K562 (cell line): Measurements from ENCODE around the gene CDC42EP2. TPM values are rescaled to one million over a fixed set of nuclear protein-coding genes. Genes with fewer than 3 reads are reported as not detected.
A peak's percentile ranks its signal among the peaks of the same experiment; 100 is the strongest.

Experiments used
- CTBP1 ChIP-seq: fragments of 450-650 bp; IDR thresholded peaks from 2 replicates; pipeline ENCODE4 v1.6.1; 2016; ENCODE audit warnings: borderline replicate concordance
- E4F1 ChIP-seq: fragments of 250-450 bp; sonication (Bioruptor Pico); IDR thresholded peaks from 2 replicates; pipeline ENCODE4 v1.5.0; 2021; ENCODE audit warnings: mild to moderate bottlenecking, borderline replicate concordance
- ESRRB ChIP-seq: fragments of 250-450 bp; sonication (Bioruptor Pico); IDR thresholded peaks from 2 replicates; pipeline ENCODE4 v1.5.0; 2020; ENCODE audit warnings: mild to moderate bottlenecking, moderate library complexity, borderline replicate concordance
- HMGN3 ChIP-seq: IDR thresholded peaks from 2 replicates; pipeline ENCODE4 v1.6.1; 2011; ENCODE audit warnings: borderline replicate concordance, low read depth, mild to moderate bottlenecking, mixed read lengths, low read length; ENCODE audit not compliant: insufficient read length; ENCODE audit errors: extremely low read depth
- PML ChIP-seq: IDR thresholded peaks from 2 replicates; pipeline ENCODE4 v1.6.1; 2012; ENCODE audit warnings: low read length, inconsistent platforms
- RFX5 ChIP-seq: IDR thresholded peaks from 2 replicates; pipeline ENCODE4 v1.6.1; 2011; ENCODE audit warnings: low read depth, mild to moderate bottlenecking, improper control_type of control experiment, low read length
- SMAD1 ChIP-seq: fragments of 150-350 bp; IDR thresholded peaks from 2 replicates; pipeline ENCODE4 v1.6.1; 2014; ENCODE audit warnings: low read length, low read depth; ENCODE audit not compliant: partially characterized antibody
- ZBTB11 ChIP-seq, 3 experiments: fragments of 200-800 bp in 1 of 3; fragments of 250-450 bp in 1 of 3; fragments of 450-650 bp in 1 of 3; sonication (Bioruptor Pico) in 1 of 3; sonication (Bioruptor generic) in 1 of 3; formaldehyde crosslinking in 1 of 3; IDR thresholded peaks; 2 replicates each; pipeline versions ENCODE4 v1.6.1 to v1.8.0; 2016 to 2022; ENCODE audit warnings: mild to moderate bottlenecking in 2 of 3, missing genetic modification characterization in 2 of 3, missing compliant biosample characterization in 1 of 3, moderate library complexity in 1 of 3
- ZKSCAN8 ChIP-seq: fragments of 200-800 bp; sonication (Bioruptor generic); IDR thresholded peaks from 2 replicates; pipeline ENCODE4 v1.6.1; 2016; ENCODE audit warnings: missing genetic modification characterization, missing compliant biosample characterization
- ZNF12 ChIP-seq: sonication (generic); formaldehyde crosslinking; IDR thresholded peaks from 2 replicates; pipeline ENCODE4 v1.4.0; 2020; ENCODE audit warnings: mild to moderate bottlenecking, missing genetic modification reagents
- ZNF384 ChIP-seq: IDR thresholded peaks from 2 replicates; pipeline ENCODE4 v1.6.1; 2012; ENCODE audit warnings: low read depth, low read length, improper control_type of control experiment
- ZNF639 ChIP-seq, 2 experiments: fragments of 200-800 bp in 1 of 2; sonication (Bioruptor generic) in 1 of 2; sonication (generic) in 1 of 2; formaldehyde crosslinking in 1 of 2; IDR thresholded peaks in 1 of 2; conservative IDR thresholded peaks in 1 of 2; 2 replicates each; pipeline versions ENCODE4 v1.5.0 to v1.6.1; 2016 to 2020; ENCODE audit warnings: missing compliant biosample characterization in 1 of 2, missing genetic modification characterization in 1 of 2, missing genetic modification reagents in 1 of 2
- ZNF707 ChIP-seq: fragments of 250-450 bp; sonication (Bioruptor Pico); conservative IDR thresholded peaks from 2 replicates; pipeline ENCODE4 v1.8.0; 2022; ENCODE audit warnings: inconsistent platforms, mild to moderate bottlenecking, moderate library complexity
- polyA plus RNA-seq, 8 experiments: library from polyadenylated mRNA; depleted of rRNA in 4 of 8; stranded (reverse) in 5 of 8; unstranded in 3 of 8; fragments of >200 nt; fragmentation: Nextera tagmentation in 2 of 8; fragmentation: Illumina TruSeq in 1 of 8; extraction: Ambion mirVana in 2 of 8; extraction: Trizol in 1 of 8; gene quantifications; 2 replicates each; pipeline versions ENCODE4 v1.2.1 to v1.2.3, GENCODE V29; 2011 to 2014; ENCODE audit warnings: inconsistent platforms in 1 of 8, missing spikeins in 1 of 8
- total RNA-seq, 7 experiments: library from RNA; depleted of rRNA in 6 of 7; stranded (reverse); fragments of >200 nt in 6 of 7; fragmentation: Illumina TruSeq in 2 of 7; extraction: Trizol in 2 of 7; gene quantifications; 2 replicates each; pipeline versions ENCODE4 v1.2.1 to v1.2.3, GENCODE V29; 2011 to 2021; ENCODE audit warnings: low replicate concordance in 1 of 7
- TF ChIP-seq, protein P1 (sequence below): fragments of 450-650 bp; IDR thresholded peaks from 2 replicates; pipeline ENCODE4 v1.7.1; 2018; ENCODE audit warnings: mild to moderate bottlenecking, low read depth; ENCODE audit not compliant: partially characterized antibody

Gene CDC42EP2
- total and polyA plus RNA-seq, 9 of the 15 experiments (the other 6 are each of a cell fraction or from before 2014, with no cell fraction given) = 0.27 to 3.5 (median 0.83) TPM; not detected in 1

DNA sequence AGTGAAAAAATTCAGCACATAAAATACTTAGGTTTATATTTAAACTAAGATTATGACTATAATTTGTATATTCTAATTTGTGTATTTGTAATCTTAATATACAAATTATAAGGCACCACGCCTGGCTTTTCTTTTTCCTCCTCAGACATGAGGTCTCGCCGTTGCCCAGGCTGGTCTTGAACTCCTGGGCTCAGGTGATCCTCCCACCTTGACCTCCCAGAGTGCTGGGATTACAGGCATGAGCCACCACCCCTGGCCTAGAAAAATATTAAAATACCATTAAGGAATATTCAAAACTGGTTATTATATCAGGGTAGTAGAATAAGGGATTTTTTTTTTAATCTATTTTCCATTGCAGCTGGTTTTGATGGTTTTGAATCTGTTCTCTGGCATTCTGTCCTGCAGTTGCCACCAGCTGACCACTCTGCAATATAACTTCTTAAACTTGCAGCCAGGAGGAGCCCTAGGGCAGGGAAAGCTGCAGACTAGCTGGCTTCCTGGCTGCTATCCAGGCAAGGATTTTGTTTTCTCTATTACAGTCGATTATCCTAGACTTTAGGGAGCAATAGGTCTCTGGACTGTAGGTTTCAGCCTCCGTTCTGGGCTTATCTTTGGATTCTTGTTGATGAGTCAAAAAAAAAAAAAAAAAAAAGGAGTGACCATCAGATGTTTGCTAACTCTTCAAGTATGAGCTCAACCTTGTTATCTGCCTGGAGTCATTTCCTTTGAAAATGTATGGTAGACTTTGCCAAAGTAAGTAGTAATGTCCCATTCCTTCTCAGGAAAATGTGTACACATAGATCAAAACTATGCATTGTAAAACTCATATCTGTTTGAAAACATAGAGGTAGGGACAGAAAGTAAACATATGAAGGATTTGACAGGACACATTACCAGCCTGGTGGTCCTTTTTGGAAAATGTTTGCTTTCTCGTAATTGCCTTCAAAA, 39.7 kb upstream of the CDC42EP2 start (continued):
- no peak for TF ChIP-seq E4F1 (CRISPR knock-in tag)
- TF ChIP-seq ZNF12 (CRISPR knock-in tag) = no peak
- TF ChIP-seq, protein P1, sequence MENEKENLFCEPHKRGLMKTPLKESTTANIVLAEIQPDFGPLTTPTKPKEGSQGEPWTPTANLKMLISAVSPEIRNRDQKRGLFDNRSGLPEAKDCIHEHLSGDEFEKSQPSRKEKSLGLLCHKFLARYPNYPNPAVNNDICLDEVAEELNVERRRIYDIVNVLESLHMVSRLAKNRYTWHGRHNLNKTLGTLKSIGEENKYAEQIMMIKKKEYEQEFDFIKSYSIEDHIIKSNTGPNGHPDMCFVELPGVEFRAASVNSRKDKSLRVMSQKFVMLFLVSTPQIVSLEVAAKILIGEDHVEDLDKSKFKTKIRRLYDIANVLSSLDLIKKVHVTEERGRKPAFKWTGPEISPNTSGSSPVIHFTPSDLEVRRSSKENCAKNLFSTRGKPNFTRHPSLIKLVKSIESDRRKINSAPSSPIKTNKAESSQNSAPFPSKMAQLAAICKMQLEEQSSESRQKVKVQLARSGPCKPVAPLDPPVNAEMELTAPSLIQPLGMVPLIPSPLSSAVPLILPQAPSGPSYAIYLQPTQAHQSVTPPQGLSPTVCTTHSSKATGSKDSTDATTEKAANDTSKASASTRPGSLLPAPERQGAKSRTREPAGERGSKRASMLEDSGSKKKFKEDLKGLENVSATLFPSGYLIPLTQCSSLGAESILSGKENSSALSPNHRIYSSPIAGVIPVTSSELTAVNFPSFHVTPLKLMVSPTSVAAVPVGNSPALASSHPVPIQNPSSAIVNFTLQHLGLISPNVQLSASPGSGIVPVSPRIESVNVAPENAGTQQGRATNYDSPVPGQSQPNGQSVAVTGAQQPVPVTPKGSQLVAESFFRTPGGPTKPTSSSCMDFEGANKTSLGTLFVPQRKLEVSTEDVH = peak; percentile 67
- peak in 1 of 2 experiments; percentile 59; a peak in 2 of 4 replicates for TF ChIP-seq ZNF639 (CRISPR knock-in tag; conservative IDR thresholded peaks at IDR 0.05 in 1 of 2, IDR thresholded peaks at IDR 0.05 in 1 of 2)
- peak; percentile 44; the same call in 1 of the 2 replicates for TF ChIP-seq CTBP1
- peak; percentile 99 for TF ChIP-seq ZNF384
- TF ChIP-seq ZNF707 (CRISPR knock-in tag) = no peak
- peak in 1 of 3 experiments; percentile 59; a peak in 2 of 6 replicates for TF ChIP-seq ZBTB11 (CRISPR knock-in tag; IDR thresholded peaks at IDR 0.05)
- TF ChIP-seq HMGN3 = no peak
- TF ChIP-seq PML = 0 out of 2 replicates have a peak, but pooled peaks have one; percentile 12
- no peak for TF ChIP-seq RFX5
- TF ChIP-seq ZKSCAN8 = peak; percentile 48; the same call in 1 of the 2 replicates
- TF ChIP-seq SMAD1 = peak; percentile 69
- TF ChIP-seq ESRRB (CRISPR knock-in tag) = no peak
